GM06990 (cell line): ENCODE measurements around the gene PRICKLE4.

Experiments used
- DNase-seq: peaks from one replicate; pipeline ENCODE4 v3.0.0-alpha.2; 2011; ENCODE audit not compliant: insufficient read length; ENCODE audit errors: extremely low read depth
- H3K27me3 ChIP-seq: replicated peaks from 2 replicates; pipeline ENCODE4 v1.6.0; 2011; ENCODE audit warnings: low read length; ENCODE audit not compliant: control insufficient read depth, insufficient read depth
- H3K36me3 ChIP-seq: 2 replicates; pipeline ENCODE4 v1.5.1; 2011; ENCODE audit warnings: low read length; ENCODE audit not compliant: control insufficient read depth, insufficient read depth
- H3K4me3 ChIP-seq: replicated peaks from 2 replicates; pipeline ENCODE4 v1.5.1; 2011; ENCODE audit warnings: low read depth, mild to moderate bottlenecking, control low read depth, low read length
- CTCF ChIP-seq: IDR thresholded peaks from 2 replicates; pipeline ENCODE4 v1.5.1; 2011; ENCODE audit warnings: low read length, control low read depth, mild to moderate bottlenecking, inconsistent platforms; ENCODE audit not compliant: insufficient read depth, poor library complexity, severe bottlenecking

Gene PRICKLE4

GRCh38 chr6:41824571-41825569, 44.3 kb downstream of the PRICKLE4 start:
- no peak overlapping the region for H3K4me3 ChIP-seq
- no peak for DNase-seq
- H3K27me3 ChIP-seq = no peaks in the 10 kb centered on the region
- no peak for TF ChIP-seq CTCF
- no peaks in the 10 kb centered on the region for H3K36me3 ChIP-seq

- no peak for TF ChIP-seq CTCF
- H3K4me3 ChIP-seq = no peak overlapping the region
- no peaks in the 10 kb centered on the region for H3K27me3 ChIP-seq
- H3K36me3 ChIP-seq = no peaks in the 10 kb centered on the region
- no peak for DNase-seq
These were observed 45.9 kb downstream of the PRICKLE4 start for GRCh38 chr6:41826343-41827022.

GRCh38 chr6:41832263-41832662, 51.7 kb downstream of the PRICKLE4 start:
- no peak for DNase-seq
- TF ChIP-seq CTCF = no peak
- H3K27me3 ChIP-seq = no peaks in the 10 kb centered on the region
- H3K36me3 ChIP-seq = no peaks in the 10 kb centered on the region
- H3K4me3 ChIP-seq = no peak overlapping the region

GRCh38 chr6:41836022-41836659, 55.6 kb downstream of the PRICKLE4 start:
- H3K36me3 ChIP-seq = no peaks in the 10 kb centered on the region
- DNase-seq = no peak
- no peak overlapping the region for H3K4me3 ChIP-seq
- TF ChIP-seq CTCF = no peak
- H3K27me3 ChIP-seq = no peaks in the 10 kb centered on the region

GRCh38 chr6:41836660-41837052, 56.1 kb downstream of the PRICKLE4 start:
- Histone ChIP-seq H3K27me3 (no peaks in the 10 kb centered on the region), H3K36me3 (no peaks in the 10 kb centered on the region), H3K4me3 (no peak overlapping the region)
- DNase-seq = no peak
- TF ChIP-seq CTCF = no peak
